Neural cell (in vitro differentiated cells): Measurements from ENCODE around the gene REXO5.

ENCODE experiments used
- CTCF ChIP-seq: fragments of 450-650 bp; IDR thresholded peaks from 2 replicates; pipeline ENCODE4 v1.5.1; 2014; ENCODE audit warnings: antibody characterized with exemption, mild to moderate bottlenecking, moderate library complexity; ENCODE audit not compliant: poor library complexity, severe bottlenecking
- EP300 ChIP-seq: fragments of 450-650 bp; conservative IDR thresholded peaks from 2 replicates; pipeline ENCODE4 v1.6.1; 2014; ENCODE audit warnings: antibody characterized with exemption, mild to moderate bottlenecking, moderate library complexity; ENCODE audit not compliant: poor library complexity, severe bottlenecking
- EZH2 ChIP-seq: fragments of 200-600, 300-800 bp; shearing (Covaris generic), sonication (generic); IDR thresholded peaks from 2 replicates; pipeline ENCODE4 v1.6.1; 2014; ENCODE audit warnings: antibody characterized with exemption, low read length, borderline replicate concordance, mild to moderate bottlenecking; ENCODE audit not compliant: insufficient read depth, poor library complexity, severe bottlenecking
- POLR2AphosphoS5 ChIP-seq: IDR thresholded peaks from 2 replicates; pipeline ENCODE4 v1.6.1; 2012
- TAF1 ChIP-seq: IDR thresholded peaks from 2 replicates; pipeline ENCODE4 v1.6.1; 2012; ENCODE audit warnings: low read depth

- TF ChIP-seq TAF1 (no peak), EP300 (no peak), CTCF (no peak), POLR2AphosphoS5 (no peak), EZH2 (no peak)
These were observed 40.6 kb upstream of the REXO5 start for GRCh38 chr16:20765732-20766131.
